ENCODE data around the gene KCNK15.

The KCNK15 gene

GRCh38 chr20:44743916-44744655 lies 1.6 kb upstream of the KCNK15 start:
- H3K9me3 ChIP-seq (ENCODE audit: control insufficient read depth in 5 of 5, low read length in 5 of 5) = no peaks in the 10 kb centered on the region
- no peak overlapping the region for H3K9ac ChIP-seq (ENCODE audit: low read length in 5 of 5)
- H3K4me3 ChIP-seq (ENCODE audit: low read depth in 1 of 5, low read length in 5 of 5) = no peak overlapping the region
- no peak overlapping the region for H3K27ac ChIP-seq (ENCODE audit: low read depth, low read length)
- H3K36me3 ChIP-seq (ENCODE audit: control insufficient read depth in 5 of 5, insufficient read depth in 5 of 5, low read length in 5 of 5) = no peaks in the 10 kb centered on the region
- H3K27me3 ChIP-seq (ENCODE audit: control insufficient read depth in 5 of 5, insufficient read depth in 4 of 5, low read length in 5 of 5) = peaks cover 0 to 9% (median 0%) of the 10 kb centered on the region in 5 donors
- H3K4me1 ChIP-seq (ENCODE audit: control insufficient read depth in 5 of 5, insufficient read depth in 5 of 5, low read length in 5 of 5) = peaks cover 4 to 58% (median 50%) of the 10 kb centered on the region in 5 donors

DNA sequence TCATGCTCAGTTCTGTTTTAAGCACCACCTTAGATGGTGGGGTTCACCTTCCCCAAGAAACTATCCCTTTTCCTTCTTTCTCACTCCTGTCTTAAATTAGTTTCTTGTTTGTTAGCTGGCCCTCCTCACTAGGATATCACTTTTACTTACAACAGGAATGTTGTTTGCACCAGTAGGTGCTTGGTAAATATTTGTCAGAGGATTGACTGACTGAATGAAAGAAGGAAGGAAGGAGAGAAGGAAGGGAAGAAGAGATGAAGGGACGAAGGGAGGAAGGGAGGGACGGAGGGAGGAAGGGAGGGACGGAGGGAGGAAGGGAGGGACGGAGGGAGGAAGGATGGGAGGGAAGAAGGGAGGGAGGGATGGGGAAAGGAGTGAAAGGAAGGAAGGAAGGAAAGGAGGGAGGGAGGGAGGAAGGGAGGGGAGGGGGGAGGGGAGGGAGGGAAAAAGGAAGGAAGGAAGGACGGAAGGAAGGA lies 505 bp upstream of the KCNK15 start:
- Histone ChIP-seq H3K27me3 (ENCODE audit: control insufficient read depth in 5 of 5, insufficient read depth in 4 of 5, low read length in 5 of 5) (peaks cover 0 to 20% (median 4%) of the 10 kb centered on the region in 5 donors), H3K4me1 (ENCODE audit: control insufficient read depth in 5 of 5, insufficient read depth in 5 of 5, low read length in 5 of 5) (peaks cover 3 to 50% (median 43%) of the 10 kb centered on the region in 5 donors)

DNA sequence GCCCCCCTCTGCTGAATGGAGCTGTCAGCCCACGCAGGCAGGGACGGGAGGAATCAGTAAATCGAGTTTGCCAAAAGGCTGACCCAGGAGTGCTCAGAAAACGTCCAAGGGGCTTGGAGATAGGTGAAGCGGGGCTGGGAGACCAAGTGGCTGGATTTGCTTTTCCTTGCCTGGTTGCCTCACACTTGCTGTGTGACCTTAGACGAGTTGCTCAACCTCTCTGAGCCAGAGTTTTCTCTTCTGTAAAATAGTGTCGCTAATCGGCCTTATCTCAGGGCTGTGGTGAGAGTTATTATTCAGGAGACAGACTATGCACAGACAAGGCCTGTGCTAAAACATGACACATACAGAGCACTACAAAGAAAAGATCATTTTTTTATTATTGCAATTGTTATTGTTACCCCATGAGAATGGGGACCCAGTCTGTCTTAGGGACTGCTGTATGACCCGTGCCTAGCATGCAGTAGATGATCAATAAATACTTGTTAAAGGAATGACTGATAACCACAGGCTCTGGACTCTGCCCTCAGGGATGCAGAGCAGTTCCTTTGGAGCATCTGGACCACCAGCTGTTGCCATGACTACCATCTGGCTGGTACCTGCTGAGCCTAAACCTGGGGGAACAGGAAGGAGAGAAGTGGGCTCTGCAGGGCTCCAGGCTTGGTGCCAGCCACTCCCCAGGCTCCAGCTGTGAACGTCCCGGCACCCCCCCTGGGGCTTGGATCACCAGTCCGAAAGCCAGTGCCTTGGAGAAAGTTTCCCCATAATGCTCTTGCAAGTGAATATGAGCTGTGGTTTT lies 901 bp downstream of the KCNK15 start:
- peaks cover 0 to 29% (median 17%) of the 10 kb centered on the region in 5 donors for H3K27me3 ChIP-seq (ENCODE audit: control insufficient read depth in 5 of 5, insufficient read depth in 4 of 5, low read length in 5 of 5)

More for the DNA sequence above, 505 bp upstream of the KCNK15 start:
- H3K9ac ChIP-seq (ENCODE audit: low read length in 5 of 5) = peak overlapping the region in 1 of 5 donors; percentile 3
- no peaks in the 10 kb centered on the region for H3K9me3 ChIP-seq (ENCODE audit: control insufficient read depth in 5 of 5, low read length in 5 of 5)
- H3K36me3 ChIP-seq (ENCODE audit: control insufficient read depth in 5 of 5, insufficient read depth in 5 of 5, low read length in 5 of 5) = no peaks in the 10 kb centered on the region
- no peak overlapping the region for H3K27ac ChIP-seq (ENCODE audit: low read depth, low read length)
- H3K4me3 ChIP-seq (ENCODE audit: low read depth in 1 of 5, low read length in 5 of 5) = peak overlapping the region in 3 of 5 donors; percentile 59 to 66 (median 65)

GRCh38 chr20:44747166-44748004 lies 1.7 kb downstream of the KCNK15 start:
- H3K36me3 ChIP-seq (ENCODE audit: control insufficient read depth in 5 of 5, insufficient read depth in 5 of 5, low read length in 5 of 5) = no peaks in the 10 kb centered on the region
- no peak overlapping the region for H3K27ac ChIP-seq (ENCODE audit: low read depth, low read length)
- peaks cover 0 to 34% (median 24%) of the 10 kb centered on the region in 5 donors for H3K27me3 ChIP-seq (ENCODE audit: control insufficient read depth in 5 of 5, insufficient read depth in 4 of 5, low read length in 5 of 5)
- peak overlapping the region in 1 of 5 donors; percentile 8 for H3K4me3 ChIP-seq (ENCODE audit: low read depth in 1 of 5, low read length in 5 of 5)
- H3K4me1 ChIP-seq (ENCODE audit: control insufficient read depth in 5 of 5, insufficient read depth in 5 of 5, low read length in 5 of 5) = peaks cover 3 to 38% (median 37%) of the 10 kb centered on the region in 5 donors
- no peak overlapping the region for H3K9ac ChIP-seq (ENCODE audit: low read length in 5 of 5)
- no peaks in the 10 kb centered on the region for H3K9me3 ChIP-seq (ENCODE audit: control insufficient read depth in 5 of 5, low read length in 5 of 5)

More for the DNA sequence above, 901 bp downstream of the KCNK15 start:
- H3K9me3 ChIP-seq (ENCODE audit: control insufficient read depth in 5 of 5, low read length in 5 of 5) = no peaks in the 10 kb centered on the region
- peak overlapping the region; percentile 56 to 68 (median 65) for H3K4me3 ChIP-seq (ENCODE audit: low read depth in 1 of 5, low read length in 5 of 5)
- H3K4me1 ChIP-seq (ENCODE audit: control insufficient read depth in 5 of 5, insufficient read depth in 5 of 5, low read length in 5 of 5) = peaks cover 3 to 45% (median 42%) of the 10 kb centered on the region in 5 donors
- no peak overlapping the region for H3K27ac ChIP-seq (ENCODE audit: low read depth, low read length)
- H3K36me3 ChIP-seq (ENCODE audit: control insufficient read depth in 5 of 5, insufficient read depth in 5 of 5, low read length in 5 of 5) = no peaks in the 10 kb centered on the region
- peak overlapping the region in 4 of 5 donors; percentile 26 to 76 (median 61) for H3K9ac ChIP-seq (ENCODE audit: low read length in 5 of 5)

- Histone ChIP-seq H3K27ac (ENCODE audit: low read depth, low read length) (no peak overlapping the region), H3K4me3 (ENCODE audit: low read depth in 1 of 5, low read length in 5 of 5) (no peak overlapping the region)
Measured at GRCh38 chr20:44748005-44748370, 2.3 kb downstream of the KCNK15 start.

GRCh38 chr20:44750081-44750805 lies 4.6 kb downstream of the KCNK15 start:
- Histone ChIP-seq H3K9ac (ENCODE audit: low read length in 5 of 5) (no peak overlapping the region), H3K36me3 (ENCODE audit: control insufficient read depth in 5 of 5, insufficient read depth in 5 of 5, low read length in 5 of 5) (no peaks in the 10 kb centered on the region), H3K9me3 (ENCODE audit: control insufficient read depth in 5 of 5, low read length in 5 of 5) (no peaks in the 10 kb centered on the region), H3K4me3 (ENCODE audit: low read depth in 1 of 5, low read length in 5 of 5) (peak overlapping the region in 3 of 5 donors; percentile 35 to 54 (median 38)), H3K4me1 (ENCODE audit: control insufficient read depth in 5 of 5, insufficient read depth in 5 of 5, low read length in 5 of 5) (peaks cover 3 to 38% (median 36%) of the 10 kb centered on the region in 5 donors), H3K27ac (ENCODE audit: low read depth, low read length) (no peak overlapping the region), H3K27me3 (ENCODE audit: control insufficient read depth in 5 of 5, insufficient read depth in 4 of 5, low read length in 5 of 5) (peaks cover 7 to 39% (median 30%) of the 10 kb centered on the region in 5 donors)

More at GRCh38 chr20:44748005-44748370, 2.3 kb downstream of the KCNK15 start:
- H3K9me3 ChIP-seq (ENCODE audit: control insufficient read depth in 5 of 5, low read length in 5 of 5) = no peaks in the 10 kb centered on the region
- no peak overlapping the region for H3K9ac ChIP-seq (ENCODE audit: low read length in 5 of 5)
- H3K36me3 ChIP-seq (ENCODE audit: control insufficient read depth in 5 of 5, insufficient read depth in 5 of 5, low read length in 5 of 5) = no peaks in the 10 kb centered on the region
- peaks cover 5 to 34% (median 24%) of the 10 kb centered on the region in 5 donors for H3K27me3 ChIP-seq (ENCODE audit: control insufficient read depth in 5 of 5, insufficient read depth in 4 of 5, low read length in 5 of 5)
- H3K4me1 ChIP-seq (ENCODE audit: control insufficient read depth in 5 of 5, insufficient read depth in 5 of 5, low read length in 5 of 5) = peaks cover 3 to 38% (median 36%) of the 10 kb centered on the region in 5 donors

GRCh38 chr20:44752099-44752931 lies 6.7 kb downstream of the KCNK15 start:
- Histone ChIP-seq H3K4me1 (ENCODE audit: control insufficient read depth in 5 of 5, insufficient read depth in 5 of 5, low read length in 5 of 5) (peaks cover under 1 to 22% (median 16%) of the 10 kb centered on the region in 5 donors), H3K27me3 (ENCODE audit: control insufficient read depth in 5 of 5, insufficient read depth in 4 of 5, low read length in 5 of 5) (peaks cover 7 to 46% (median 30%) of the 10 kb centered on the region in 5 donors), H3K36me3 (ENCODE audit: control insufficient read depth in 5 of 5, insufficient read depth in 5 of 5, low read length in 5 of 5) (no peaks in the 10 kb centered on the region), H3K27ac (ENCODE audit: low read depth, low read length) (no peak overlapping the region), H3K9me3 (ENCODE audit: control insufficient read depth in 5 of 5, low read length in 5 of 5) (no peaks in the 10 kb centered on the region), H3K9ac (ENCODE audit: low read length in 5 of 5) (no peak overlapping the region), H3K4me3 (ENCODE audit: low read depth in 1 of 5, low read length in 5 of 5) (no peak overlapping the region)

DNA sequence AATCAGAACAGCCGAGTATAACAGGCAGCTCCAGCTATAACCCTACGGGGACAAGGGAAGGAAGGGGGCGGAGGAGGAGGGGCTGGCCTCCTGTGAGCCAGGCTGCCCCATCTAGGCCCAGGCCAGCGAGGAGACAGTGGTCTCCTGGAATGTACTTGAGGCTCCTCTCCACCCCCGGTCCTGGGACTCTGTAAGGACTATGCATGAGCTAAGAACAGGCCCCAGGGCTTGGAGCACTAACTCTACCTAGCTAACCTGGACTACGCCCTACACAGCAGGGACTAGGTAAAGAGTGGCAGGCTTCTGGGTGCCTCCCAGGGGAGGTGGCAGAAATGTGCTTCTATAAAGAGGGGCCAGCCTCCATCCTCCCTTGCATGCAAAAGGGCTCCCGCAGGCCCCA lies 8.9 kb downstream of the KCNK15 start:
- Histone ChIP-seq H3K27ac (ENCODE audit: low read depth, low read length) (no peak overlapping the region), H3K4me1 (ENCODE audit: control insufficient read depth in 5 of 5, insufficient read depth in 5 of 5, low read length in 5 of 5) (peaks cover 0 to 14% (median 10%) of the 10 kb centered on the region in 5 donors), H3K9me3 (ENCODE audit: control insufficient read depth in 5 of 5, low read length in 5 of 5) (no peaks in the 10 kb centered on the region), H3K27me3 (ENCODE audit: control insufficient read depth in 5 of 5, insufficient read depth in 4 of 5, low read length in 5 of 5) (peaks cover 7 to 49% (median 30%) of the 10 kb centered on the region in 5 donors), H3K4me3 (ENCODE audit: low read depth in 1 of 5, low read length in 5 of 5) (no peak overlapping the region), H3K9ac (ENCODE audit: low read length in 5 of 5) (no peak overlapping the region), H3K36me3 (ENCODE audit: control insufficient read depth in 5 of 5, insufficient read depth in 5 of 5, low read length in 5 of 5) (no peaks in the 10 kb centered on the region)
